ENCODE data around the gene CYP26A1.
"Not testable (repeated sequence)": the region's sequence is repeated elsewhere in the genome, so short reads cannot be mapped to it uniquely, and the experiment has no call there.

CYP26A1 gene

DNA sequence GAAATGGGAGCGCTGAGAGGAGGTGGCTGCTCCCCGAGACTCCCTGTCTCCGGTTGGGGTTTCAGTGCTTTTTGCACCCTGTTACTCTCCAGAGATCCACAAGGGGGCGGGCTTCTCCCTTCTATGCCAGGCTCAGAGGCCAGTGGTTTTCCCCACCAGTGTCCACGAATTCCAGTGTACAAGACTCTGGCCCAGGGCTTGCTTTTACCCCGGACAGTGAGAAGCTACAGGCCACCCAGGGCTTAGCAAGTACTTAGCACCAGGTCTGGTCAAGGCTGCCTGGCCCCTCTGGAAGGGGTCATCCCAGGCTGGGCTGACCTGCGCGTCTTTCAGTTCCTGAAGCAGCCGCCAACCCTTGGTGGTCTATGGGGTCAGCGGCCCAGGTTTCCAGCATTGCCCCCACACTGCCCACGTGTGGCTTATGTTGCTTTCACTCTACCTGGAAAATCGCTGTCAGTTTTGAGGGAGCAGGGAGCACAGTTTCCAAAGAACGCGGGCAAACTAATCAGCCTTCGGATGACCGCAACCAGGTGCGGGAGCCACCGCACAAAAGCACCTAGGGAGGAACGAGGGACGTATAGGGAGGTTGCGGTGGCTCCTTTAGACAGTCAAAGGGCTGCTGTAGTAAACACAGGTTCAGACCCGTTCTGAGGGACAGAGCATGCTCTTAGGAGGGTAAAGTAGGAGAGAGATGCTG, 6.8 kb downstream of the CYP26A1 start:
- peak; percentile 21 for DNase-seq

GRCh38 chr10:93081318-93081717, 7.6 kb downstream of the CYP26A1 start:
- no peak for DNase-seq

DNA sequence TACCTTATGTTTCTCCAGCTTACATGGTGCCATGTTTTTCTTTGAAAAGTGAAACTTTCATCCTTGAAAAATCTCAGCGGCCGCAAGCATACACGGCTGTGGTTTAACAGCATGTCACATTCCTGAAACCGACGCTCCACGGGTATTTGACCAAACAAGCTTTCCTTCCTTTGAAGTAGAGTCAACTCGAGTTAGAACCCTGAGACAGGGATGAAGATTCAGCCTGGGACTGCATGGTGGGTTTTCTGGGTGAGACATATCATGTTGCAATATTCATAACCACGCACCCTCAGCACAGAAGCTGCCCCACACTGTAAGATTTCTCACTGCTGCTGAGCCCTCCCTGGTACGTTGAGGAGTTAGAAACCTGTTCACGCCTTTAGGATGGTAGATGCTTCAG, 8.1 kb downstream of the CYP26A1 start:
- no peak for DNase-seq

DNA sequence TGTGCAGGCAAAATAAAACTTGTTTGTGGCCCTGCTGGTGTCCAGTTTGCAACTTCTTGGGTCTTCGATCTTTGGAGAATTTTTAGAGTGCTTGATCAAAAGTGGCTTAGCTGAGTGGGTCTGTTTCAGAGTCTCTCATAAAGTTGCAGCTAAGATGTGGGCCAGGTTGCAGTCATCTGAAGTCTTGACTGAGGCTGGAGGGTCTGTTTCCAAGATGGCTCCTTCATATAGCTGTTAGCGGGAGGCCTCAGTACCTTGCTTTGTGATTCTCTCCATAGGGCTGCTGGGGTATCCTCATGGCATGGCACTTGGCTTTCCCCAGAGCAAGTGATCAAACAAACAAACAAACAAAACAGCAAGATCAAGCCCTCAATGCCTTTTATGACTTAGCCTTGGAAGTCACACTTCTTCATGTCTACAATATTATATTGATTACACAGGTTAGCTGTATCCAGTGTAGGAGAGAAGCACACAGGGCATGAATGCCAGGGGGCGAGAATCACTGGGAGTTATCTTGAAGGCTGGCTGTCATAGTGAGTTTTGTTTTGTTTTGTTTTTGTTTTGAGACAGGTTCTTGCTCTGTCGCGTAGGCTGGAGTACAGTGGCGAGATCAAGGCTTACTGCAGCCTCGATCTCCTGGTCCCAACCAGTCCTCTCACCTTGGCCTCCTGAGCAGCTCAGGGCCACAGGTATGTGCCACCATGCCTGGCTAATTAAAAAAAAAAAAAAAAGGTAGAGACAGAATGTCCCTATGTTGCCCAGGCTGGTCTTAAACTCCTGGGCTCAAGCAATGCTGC, 10.2 kb downstream of the CYP26A1 start:
- DNase-seq, result no peak

DNA sequence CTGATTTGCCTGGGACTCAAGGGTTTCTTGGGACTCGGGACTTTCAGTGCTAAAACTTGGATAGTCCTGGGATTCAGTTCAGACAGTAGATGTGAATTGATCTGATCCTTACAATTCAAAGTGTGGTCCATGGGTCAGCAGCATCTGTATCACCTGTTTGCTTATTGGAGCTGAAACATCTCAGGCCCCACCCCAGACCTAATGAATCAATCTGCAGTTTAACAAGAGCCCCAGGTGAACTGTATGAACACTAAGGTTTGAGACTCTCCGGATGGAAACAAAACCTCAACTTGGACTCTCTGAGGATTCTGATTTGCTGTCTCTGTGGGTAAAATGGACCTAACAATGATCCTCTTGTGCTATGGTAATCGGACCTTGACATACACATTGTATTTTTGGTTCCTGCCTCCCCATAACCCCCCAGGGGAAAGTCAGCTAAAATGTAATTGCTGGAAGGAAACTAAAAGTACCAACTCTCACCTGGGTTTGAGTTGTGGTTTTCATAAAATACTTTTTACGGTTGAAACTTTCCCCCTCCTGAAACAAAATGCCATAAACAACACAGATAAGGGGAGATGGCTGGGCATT, 11.7 kb downstream of the CYP26A1 start:
- DNase-seq, result no peak

DNA sequence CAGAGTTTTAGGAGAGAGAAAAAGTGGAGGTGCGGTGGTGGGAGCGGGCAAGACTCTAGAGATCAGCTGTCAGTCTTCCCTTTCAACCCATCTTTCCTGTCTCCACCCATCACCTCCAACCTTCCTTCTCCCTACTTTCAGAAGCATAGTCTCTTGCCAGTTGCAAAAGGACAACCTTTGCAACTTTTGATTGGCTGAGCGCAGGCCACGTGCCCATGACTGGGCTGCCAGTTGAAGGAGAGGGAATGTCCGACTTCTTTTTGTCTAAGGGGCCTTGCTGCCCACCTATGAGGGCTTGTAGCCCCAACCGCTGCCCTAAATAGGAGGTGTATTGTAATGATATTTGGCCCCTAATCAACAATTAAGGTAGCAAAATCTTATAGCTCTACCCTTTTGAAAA, 12.6 kb downstream of the CYP26A1 start:
- no peak for DNase-seq

DNA sequence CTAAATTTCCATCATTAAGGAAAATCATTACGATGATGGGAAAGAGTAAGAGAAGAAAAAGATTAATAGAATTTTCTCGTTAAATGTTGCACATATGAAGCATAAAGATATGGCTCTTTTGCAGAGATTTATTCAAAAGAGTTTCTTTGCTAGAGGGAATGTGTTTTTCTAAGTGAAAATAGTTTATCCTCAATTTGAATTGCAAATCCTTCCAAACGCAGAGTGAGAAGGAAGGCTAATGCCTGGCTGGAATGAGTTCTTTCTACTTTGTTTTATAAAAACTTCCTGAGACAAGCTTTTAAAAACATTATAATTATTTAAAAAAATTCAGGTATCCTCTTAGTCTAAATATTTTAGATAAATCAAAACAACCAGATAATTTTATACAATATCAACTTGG, 14.2 kb downstream of the CYP26A1 start:
- no peak for DNase-seq

DNA sequence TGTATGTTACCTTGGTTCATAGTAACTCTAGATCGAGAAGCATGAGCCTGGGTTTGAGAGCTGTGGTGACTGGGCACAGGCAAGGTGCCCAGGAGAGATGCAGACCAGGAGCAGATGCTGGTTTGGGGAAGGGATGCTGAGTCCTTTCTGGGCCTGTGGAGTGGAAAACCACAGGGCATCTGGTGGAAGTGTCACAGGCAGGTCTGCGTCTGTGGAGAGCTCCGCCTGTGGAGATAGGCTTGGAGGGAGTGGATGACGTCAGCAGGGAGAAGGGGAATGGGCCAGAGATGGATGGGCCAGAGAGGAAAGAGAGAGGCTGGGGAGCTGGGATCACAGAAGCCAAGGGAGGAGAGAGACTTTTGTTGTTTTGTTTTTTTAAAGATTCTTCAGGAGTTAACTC, 14.8 kb downstream of the CYP26A1 start:
- no peak for DNase-seq

DNA sequence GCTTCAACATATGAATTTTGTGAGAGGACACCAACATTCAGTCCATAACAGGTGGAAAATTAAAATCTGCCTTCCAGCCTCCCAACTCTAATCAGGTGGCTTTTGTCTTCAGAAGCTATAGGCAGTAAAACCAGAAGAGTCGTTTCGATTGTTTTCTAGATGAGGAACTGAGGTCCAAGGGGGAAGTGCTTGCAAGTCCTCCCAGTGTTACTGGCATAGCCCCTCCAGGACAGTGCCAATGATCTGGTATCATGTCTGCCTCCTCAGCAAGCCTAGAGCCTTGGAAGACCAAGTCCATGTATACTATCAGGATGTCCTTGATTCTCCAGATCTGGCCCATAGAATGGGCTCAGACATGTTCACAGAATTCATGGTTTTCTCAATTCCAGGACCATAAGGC, 16.9 kb downstream of the CYP26A1 start:
- no peak for DNase-seq

DNA sequence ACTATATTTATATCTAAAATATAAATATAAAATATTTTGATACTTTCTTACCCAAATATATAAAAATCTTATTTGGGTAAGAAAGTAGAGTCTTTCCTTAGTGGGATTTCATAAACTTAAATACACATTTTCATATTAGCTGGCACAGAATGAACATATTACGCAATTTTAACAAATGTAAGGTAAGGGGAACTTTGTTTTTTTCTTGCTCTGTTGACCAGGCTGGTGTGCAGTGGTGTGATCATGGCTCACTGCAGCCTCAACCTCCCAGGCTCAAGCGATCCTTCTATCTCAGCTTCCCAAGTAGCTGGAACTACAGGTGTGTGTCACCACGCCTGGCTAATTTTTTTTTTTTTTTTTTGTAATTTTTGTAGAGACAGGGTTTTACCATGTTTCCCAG, 18.3 kb downstream of the CYP26A1 start:
- DNase-seq, result no peak

GRCh38 chr10:93095225-93095624, 21.5 kb downstream of the CYP26A1 start:
- no peak for DNase-seq

GRCh38 chr10:93096901-93097300, 23.2 kb downstream of the CYP26A1 start:
- no peak for DNase-seq

- DNase-seq, result no peak
These were observed 23.7 kb downstream of the CYP26A1 start for GRCh38 chr10:93097386-93097785.

DNA sequence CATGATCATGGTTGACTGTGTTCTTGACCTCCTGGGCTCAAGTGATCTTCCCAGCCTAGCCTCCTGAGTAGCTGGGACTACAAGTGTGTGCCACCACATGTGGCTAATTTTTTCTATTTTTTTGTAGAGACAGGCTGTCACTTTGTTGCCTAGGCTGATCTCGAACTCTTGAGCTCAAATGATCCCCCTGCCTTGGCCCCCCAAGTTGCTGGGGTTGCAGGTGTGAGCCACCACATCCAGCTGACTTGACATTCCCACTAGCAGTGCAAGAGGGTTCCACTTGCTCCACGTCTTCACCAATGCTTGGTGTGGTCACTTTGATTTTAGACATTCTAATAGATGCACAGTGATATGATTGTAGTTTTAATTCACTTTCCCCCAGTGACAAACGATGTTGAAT, 25.1 kb downstream of the CYP26A1 start:
- no peak for DNase-seq

DNA sequence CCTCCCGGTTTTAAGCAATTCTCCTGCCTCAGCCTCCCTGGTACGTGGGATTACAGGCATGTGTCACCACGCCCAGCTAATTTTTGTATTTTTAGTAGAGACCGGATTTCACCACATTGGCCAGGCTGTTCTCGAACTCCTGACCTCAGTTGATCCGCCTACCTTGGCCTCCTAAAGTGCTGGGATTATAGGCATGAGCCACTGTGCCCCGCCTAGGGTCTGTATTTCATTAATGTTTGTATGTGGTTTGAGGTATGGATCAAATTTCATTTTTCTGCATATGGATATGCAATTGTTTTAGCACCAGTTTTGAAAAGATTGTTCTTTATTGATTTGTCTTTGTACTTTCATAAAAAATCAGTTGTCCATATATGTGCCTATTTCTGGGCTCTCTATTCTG, 26.0 kb downstream of the CYP26A1 start:
- no peak for DNase-seq

DNA sequence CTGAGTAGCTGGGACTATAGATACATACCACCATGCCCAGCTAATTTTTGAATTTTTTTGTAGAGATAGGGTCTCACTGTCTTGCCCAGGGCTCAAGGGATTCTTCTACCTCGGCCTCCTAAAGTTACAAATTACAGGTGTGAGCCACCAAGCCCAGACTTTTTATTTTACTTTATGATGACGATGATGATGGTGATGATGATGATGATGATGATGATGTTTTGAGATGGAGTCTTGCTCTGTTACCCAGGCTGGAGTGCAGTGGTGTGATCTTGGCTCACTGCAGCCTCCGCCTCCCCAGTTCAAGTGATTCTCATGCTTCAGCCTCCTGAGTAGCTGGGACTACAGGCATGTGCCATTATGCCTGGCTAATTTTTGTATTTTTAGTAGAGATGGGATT, 27.5 kb downstream of the CYP26A1 start:
- DNase-seq, result not testable (repeated sequence)

GRCh38 chr10:93103953-93104352, 30.3 kb downstream of the CYP26A1 start:
- DNase-seq, result no peak

DNA sequence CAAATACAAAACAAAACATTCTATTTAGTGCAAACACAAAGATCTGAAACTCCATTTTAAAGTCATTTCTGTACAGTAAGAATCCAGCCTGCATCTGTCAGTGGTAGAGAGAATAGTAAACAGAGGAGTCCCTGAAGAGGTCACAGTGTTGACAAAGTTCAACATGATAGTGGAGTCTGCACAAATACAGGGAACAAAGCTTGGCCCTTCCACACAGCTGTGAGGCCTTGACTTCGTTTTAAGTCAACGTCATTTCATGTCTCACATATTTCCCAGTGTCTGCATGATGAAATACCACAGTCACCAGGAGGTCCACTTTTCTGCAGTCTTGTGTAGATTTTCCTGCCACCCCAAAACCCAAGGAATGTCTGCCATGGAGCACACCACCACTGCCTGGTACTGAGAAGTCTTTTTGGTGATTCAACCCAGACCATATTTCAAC, 33.0 kb downstream of the CYP26A1 start:
- DNase-seq, result no peak

DNA sequence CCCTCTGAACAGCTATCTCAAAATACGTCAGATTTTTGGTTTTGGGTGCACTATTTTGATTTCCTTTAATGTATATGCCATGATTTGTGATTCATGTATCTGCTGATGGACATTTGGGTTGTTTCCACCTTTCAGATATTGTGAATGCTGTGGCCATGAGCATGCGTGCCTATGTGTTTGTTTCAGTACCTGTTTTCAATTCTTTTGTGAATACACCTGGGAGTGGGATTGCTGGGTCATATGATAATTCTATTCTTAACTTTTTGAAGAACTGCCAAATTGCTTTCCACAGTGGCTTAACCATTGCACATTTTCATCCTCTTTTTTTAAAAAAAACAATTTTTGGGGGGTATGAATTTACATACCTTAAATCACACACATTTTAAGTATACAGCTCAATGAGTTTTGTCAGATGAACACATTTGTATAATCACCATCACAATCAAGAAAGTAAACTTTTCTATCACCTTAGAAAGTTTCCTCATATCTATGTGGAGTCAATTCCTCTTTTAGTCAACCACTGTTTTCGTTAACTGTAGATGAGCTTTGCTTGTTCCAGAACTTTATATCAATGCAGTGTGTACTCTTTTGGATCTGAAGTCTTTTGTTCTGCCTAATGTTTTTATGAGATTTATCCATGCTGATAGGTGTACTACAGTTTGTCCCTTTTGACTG, 36.9 kb downstream of the CYP26A1 start:
- DNase-seq, result no peak

DNA sequence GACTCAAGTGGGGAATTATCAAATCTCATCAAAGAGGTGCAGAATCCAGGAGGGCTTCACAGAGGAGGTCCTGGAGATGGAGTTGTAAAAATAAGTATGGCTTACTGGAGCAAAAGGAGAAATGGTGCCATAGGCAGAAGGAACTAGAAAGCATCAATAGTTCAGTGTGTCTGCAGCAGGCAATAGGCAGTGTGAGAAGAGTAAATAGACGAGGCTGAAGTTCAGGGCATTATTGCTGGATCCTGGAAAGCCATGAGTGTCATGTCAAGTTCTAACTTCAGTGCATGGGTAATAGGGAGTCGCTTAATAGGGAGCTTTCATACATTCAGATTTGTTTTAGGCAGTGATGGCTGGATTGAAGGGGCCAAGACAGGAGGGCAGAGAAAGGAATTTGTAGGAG, 39.3 kb downstream of the CYP26A1 start:
- DNase-seq, result no peak

DNA sequence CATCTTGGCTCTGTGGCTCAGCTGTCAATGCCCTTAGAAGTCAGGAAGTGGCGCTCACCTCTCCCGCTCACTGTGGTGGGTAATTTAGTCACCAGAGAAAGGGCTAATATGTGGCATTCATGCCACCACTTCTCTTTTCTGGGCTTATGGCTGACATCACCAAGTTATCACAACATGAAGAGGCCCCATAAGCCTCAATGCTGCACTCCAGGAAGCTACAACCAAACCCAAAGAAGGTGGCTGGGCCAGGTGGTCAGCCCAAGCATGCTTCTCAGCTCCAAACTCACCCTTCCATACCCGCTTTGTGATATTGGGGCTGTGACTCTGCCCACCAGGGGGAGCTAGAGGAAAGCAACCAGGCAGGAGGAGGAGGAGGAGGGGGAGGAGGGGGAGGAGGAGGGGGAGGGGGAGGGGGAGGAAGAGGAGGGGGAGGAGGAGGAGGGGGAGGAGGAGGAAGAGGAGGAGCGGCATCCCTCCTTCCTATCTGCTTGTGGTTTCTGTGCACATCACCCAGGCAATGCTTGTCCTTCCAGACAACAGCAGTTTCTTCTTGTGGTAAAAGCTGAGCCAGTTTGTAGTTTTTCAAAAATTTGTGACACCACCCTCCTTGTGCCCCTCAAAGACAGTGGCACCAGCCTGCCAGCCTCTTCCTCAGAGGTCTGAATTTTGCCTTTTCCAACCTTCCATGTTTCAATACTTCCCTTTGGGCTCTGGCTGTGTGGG, 42.1 kb downstream of the CYP26A1 start:
- peak; percentile 64 for DNase-seq

- no peak for DNase-seq
These were observed 47.6 kb downstream of the CYP26A1 start for GRCh38 chr10:93121311-93121710.

GRCh38 chr10:93123766-93124165, 50.1 kb downstream of the CYP26A1 start:
- DNase-seq, result no peak
